Subcutaneous abdominal adipose tissue (tissue), 5 donors: ENCODE results near the gene TFDP1.

Experiments
- H3K27ac ChIP-seq: one replicate; pipeline ENCODE4 v1.7.0; 2013; ENCODE audit warnings: low read depth, mild to moderate bottlenecking, inconsistent platforms, low read length, moderate library complexity
- H3K27me3 ChIP-seq, 5 donors: one replicate each; pipeline ENCODE4 v1.7.0; 2013; ENCODE audit warnings: low read length in 5 of 5, inconsistent platforms in 1 of 5; ENCODE audit not compliant: control insufficient read depth in 5 of 5, insufficient read depth in 4 of 5
- H3K36me3 ChIP-seq, 5 donors: one replicate each; pipeline ENCODE4 v1.7.0; 2013; ENCODE audit warnings: low read length in 5 of 5; ENCODE audit not compliant: control insufficient read depth in 5 of 5, insufficient read depth in 5 of 5
- H3K4me1 ChIP-seq, 5 donors: one replicate each; pipeline ENCODE4 v1.7.0; 2013; ENCODE audit warnings: low read length in 5 of 5, mild to moderate bottlenecking in 3 of 5, moderate library complexity in 1 of 5; ENCODE audit not compliant: control insufficient read depth in 5 of 5, insufficient read depth in 5 of 5
- H3K4me3 ChIP-seq, 5 donors: one replicate each; pipeline ENCODE4 v1.7.0; 2013; ENCODE audit warnings: low read length in 5 of 5, low read depth in 1 of 5
- H3K9ac ChIP-seq, 5 donors: one replicate each; pipeline ENCODE4 v1.7.0; 2013; ENCODE audit warnings: low read length in 5 of 5, mild to moderate bottlenecking in 4 of 5, moderate library complexity in 3 of 5
- H3K9me3 ChIP-seq, 5 donors: one replicate each; pipeline ENCODE4 v1.7.0; 2013; ENCODE audit warnings: low read length in 5 of 5; ENCODE audit not compliant: control insufficient read depth in 5 of 5
- donor health status: healthy.
- donor health status: healthy.
- donor health status: healthy.
- donor health status: healthy.
- donor health status: healthy.

TFDP1 gene

DNA sequence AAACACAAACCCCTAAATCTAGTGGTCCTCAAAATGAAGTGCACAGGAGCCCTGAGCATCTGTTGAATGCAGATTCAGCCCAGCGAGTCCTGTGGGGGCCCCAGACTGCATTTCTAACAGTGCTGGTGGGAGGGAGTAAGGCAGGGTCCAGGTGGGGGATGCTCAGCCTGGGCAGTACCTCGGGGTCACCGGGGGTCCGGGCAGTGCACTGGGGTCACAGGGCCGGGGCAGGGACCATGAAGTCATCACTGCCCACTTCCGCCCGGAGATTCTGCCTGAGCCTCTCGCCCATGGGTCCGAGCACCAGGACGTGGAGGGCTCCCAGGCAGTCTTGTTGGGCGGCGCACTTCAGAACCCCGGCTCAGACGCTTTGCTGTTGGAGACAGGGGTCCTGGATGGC, 74.3 kb downstream of the TFDP1 start:
- Histone ChIP-seq H3K27ac (no peak overlapping the region), H3K27me3 (peaks cover 5 to 29% (median 14%) of the 10 kb centered on the region in 5 donors), H3K9ac (no peak overlapping the region), H3K4me3 (no peak overlapping the region), H3K9me3 (peaks cover 0 to 13% (median 7%) of the 10 kb centered on the region in 5 donors), H3K36me3 (no peaks in the 10 kb centered on the region), H3K4me1 (peaks cover 0 to 5% (median 0%) of the 10 kb centered on the region in 5 donors)

DNA sequence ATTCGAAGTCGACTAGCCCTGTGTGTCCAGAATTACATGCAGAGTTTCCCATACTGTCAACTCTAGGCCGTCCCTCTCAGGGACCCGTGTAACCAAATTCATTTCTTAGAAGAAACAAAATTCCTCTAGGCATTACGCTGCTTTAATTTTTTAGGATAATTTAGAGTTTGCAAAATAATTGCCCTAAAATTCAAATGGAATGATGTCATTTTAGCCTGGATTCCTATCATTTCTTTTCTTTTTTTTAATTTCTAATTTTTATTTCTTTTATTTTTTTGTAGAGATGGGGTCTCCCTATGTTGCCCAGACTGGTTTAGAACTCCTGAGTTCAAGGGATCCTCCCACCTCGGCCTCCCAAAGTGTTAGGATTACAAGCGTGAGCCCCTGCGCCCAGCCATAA, 74.8 kb downstream of the TFDP1 start:
- no peak overlapping the region for H3K9ac ChIP-seq
- H3K36me3 ChIP-seq: no peaks in the 10 kb centered on the region
- no peak overlapping the region for H3K4me3 ChIP-seq
- peaks cover 0 to 13% (median 7%) of the 10 kb centered on the region in 5 donors for H3K9me3 ChIP-seq
- H3K27me3 ChIP-seq: peaks cover 5 to 29% (median 12%) of the 10 kb centered on the region in 5 donors
- no peak overlapping the region for H3K27ac ChIP-seq
- peaks cover 0 to under 1% (median 0%) of the 10 kb centered on the region in 5 donors for H3K4me1 ChIP-seq

DNA sequence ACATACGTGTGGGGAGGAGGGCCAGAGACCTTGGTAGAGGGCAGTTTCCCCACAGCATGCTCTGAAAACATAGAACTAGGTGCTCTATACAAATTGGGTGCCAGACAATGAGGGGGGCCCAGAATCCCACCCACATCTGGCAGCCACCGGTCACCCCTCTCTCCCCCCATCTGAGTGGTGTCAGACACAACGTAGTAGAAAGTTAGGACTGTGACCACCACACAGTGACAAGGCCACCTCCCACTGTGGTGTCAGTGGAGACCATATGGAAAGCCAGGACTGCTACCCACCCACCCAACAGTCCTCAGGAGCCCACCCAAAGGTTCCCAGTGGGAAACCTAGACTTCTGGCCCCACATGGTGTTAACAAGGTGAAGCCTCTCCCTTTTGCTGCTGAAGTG, 75.5 kb downstream of the TFDP1 start:
- H3K27me3 ChIP-seq: peaks cover 5 to 27% (median 12%) of the 10 kb centered on the region in 5 donors
- H3K4me1 ChIP-seq: no peaks in the 10 kb centered on the region
- H3K27ac ChIP-seq: no peak overlapping the region
- peaks cover 0 to 13% (median 7%) of the 10 kb centered on the region in 5 donors for H3K9me3 ChIP-seq
- H3K4me3 ChIP-seq: no peak overlapping the region
- no peaks in the 10 kb centered on the region for H3K36me3 ChIP-seq
- no peak overlapping the region for H3K9ac ChIP-seq

DNA sequence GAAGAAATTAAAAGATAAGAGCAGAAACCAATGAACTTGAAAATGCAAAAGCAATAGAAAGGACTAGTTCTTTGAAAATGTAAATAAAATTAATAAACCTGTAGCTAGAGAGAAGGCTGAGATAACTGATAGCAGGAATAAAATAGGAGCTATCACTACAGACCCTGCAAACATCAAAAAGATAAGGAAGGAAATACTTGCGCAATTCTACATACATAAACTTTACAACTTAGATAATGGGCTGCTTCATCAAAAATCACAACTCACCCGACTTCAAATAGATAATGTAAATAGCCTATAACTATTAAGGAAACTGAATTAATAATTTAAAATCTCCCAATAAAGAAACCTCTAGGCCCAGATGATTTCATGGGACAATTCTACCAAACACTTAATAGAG, 77.0 kb downstream of the TFDP1 start:
- H3K27ac ChIP-seq: no peak overlapping the region
- peaks cover 0 to 13% (median 12%) of the 10 kb centered on the region in 5 donors for H3K9me3 ChIP-seq
- H3K27me3 ChIP-seq: peaks cover 4 to 19% (median 11%) of the 10 kb centered on the region in 5 donors
- H3K4me1 ChIP-seq: no peaks in the 10 kb centered on the region
- H3K4me3 ChIP-seq: no peak overlapping the region
- H3K9ac ChIP-seq: no peak overlapping the region
- no peaks in the 10 kb centered on the region for H3K36me3 ChIP-seq

DNA sequence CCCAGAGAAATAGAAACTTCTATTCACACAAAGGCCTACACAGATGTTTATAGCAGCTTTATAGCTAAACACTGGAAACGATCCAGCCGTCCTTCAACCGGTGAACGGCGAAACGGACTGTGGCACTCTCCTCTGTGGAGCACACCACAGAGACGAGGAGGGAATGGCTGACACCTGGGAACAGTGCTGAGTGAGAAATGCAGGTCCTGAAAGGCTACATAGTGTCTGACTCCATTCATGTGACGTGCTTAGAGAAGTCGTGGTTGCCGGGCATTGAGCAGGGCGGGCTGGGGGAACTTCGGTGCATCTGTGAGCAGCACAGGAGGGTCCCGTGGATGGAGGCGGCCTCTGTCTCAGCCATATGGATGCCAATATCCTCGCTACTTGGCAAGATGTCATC, 79.4 kb downstream of the TFDP1 start:
- Histone ChIP-seq H3K27ac (no peak overlapping the region), H3K4me3 (no peak overlapping the region), H3K4me1 (no peaks in the 10 kb centered on the region), H3K36me3 (no peaks in the 10 kb centered on the region), H3K9ac (no peak overlapping the region), H3K9me3 (peaks cover 0 to 13% (median 12%) of the 10 kb centered on the region in 5 donors), H3K27me3 (peaks cover 0 to 12% (median 9%) of the 10 kb centered on the region in 5 donors)

DNA sequence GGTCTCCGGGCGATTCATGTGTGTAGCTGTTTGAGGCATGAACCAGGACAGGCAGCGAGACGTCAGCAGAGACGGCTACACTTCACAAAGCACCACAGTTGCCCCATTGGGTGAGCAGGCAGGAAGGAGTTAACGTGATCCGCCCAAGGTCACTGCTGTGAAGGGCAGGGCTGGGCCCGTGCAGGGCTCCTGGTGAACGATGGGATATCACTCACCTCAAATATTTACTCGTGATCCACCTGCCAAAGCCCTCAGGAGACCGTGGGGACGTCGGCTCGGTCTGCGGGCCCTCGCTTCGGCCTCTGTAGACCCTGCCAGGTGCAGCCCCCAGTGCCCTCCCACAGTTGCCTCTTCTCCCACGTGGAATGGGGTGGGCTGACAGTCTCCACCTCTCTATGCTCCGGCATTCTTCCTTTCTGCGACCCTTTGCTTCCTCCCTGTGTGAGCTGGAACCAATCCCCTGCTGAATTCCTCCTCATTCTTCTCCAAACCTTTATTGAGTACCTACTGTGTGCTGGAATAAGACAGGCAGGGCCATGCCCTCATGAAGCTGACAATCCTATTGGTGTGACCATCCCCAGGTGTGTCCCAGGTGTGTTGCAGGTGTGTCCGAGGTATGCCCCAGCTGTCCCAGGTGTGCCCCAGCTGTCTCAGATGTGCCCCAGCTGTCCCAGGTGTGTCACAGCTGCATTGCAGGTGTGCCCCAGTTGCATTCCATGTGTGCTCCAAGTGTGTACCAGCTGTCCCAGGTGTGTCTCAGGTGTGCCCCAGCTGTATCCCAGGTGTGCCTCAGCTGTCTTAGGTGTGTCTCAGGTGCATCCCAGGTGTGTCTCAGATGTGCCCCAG, 80.4 kb downstream of the TFDP1 start:
- H3K4me1 ChIP-seq: no peaks in the 10 kb centered on the region
- no peaks in the 10 kb centered on the region for H3K36me3 ChIP-seq
- no peak overlapping the region for H3K9ac ChIP-seq
- H3K27me3 ChIP-seq: peaks cover 0 to 13% (median 9%) of the 10 kb centered on the region in 5 donors
- peaks cover 0 to 13% (median 12%) of the 10 kb centered on the region in 5 donors for H3K9me3 ChIP-seq
- H3K27ac ChIP-seq: no peak overlapping the region
- no peak overlapping the region for H3K4me3 ChIP-seq

DNA sequence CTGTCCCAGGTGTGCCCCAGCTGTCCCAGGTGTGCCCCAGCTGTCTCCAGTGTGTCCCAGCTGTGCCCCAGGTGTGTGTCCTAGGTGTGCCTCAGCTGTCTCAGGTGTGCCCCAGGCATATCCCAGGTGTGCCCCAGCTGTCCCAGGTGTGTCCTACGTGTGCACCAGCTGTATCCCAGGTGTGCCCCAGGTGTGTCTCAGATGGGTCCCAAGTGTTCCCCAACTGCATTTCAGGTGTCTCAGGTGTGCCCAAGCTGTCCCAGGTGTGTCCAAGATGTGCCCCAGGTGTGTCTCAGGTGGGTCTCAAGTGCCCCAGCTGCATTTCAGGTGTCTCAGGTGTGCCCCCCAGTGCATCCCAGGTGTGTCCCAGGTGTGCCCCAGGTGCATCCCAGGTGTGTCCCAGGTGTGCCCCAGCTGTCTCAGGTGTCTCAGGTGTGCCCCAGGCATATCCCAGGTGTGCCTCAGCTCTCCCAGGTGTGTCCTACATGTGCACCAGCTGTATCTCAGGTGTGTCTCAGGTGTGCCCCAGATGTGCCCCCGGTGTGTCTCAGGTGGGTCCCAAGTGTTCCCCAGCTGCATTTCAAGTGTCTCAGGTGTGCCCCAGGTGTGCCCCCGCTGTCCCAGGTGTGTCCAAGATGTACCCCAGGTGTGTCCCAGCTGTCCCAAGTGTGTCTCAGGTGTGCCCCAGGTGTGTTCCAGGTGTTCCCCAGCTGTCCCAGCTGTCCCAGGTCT, 81.2 kb downstream of the TFDP1 start:
- Histone ChIP-seq H3K27me3 (peaks cover 0 to 13% (median 9%) of the 10 kb centered on the region in 5 donors), H3K9me3 (peaks cover 0 to 10% (median 9%) of the 10 kb centered on the region in 5 donors), H3K4me1 (no peaks in the 10 kb centered on the region), H3K36me3 (no peaks in the 10 kb centered on the region), H3K9ac (no peak overlapping the region), H3K27ac (no peak overlapping the region), H3K4me3 (no peak overlapping the region)

DNA sequence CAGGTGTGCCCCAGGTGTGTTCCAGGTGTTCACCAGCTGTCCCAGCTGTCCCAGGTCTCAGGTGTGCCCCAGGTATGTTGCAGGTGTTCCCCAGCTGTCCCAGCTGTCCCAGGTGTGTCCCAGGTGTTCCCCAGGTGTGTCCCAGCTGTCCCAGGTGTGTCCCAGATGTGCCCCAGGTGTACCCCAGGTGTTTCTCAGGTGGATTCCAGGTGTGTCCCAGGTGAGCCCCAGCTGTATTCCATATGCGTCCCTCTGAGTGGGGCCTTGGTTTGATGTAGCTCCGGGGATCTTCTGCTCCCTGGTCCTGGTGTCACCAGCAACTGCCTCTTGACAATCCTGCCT, 81.7 kb downstream of the TFDP1 start:
- Histone ChIP-seq H3K9me3 (peaks cover 0 to 6% (median 4%) of the 10 kb centered on the region in 5 donors), H3K27me3 (peaks cover 0 to 13% (median 9%) of the 10 kb centered on the region in 5 donors), H3K4me1 (no peaks in the 10 kb centered on the region), H3K36me3 (no peaks in the 10 kb centered on the region), H3K4me3 (no peak overlapping the region), H3K9ac (no peak overlapping the region), H3K27ac (no peak overlapping the region)

DNA sequence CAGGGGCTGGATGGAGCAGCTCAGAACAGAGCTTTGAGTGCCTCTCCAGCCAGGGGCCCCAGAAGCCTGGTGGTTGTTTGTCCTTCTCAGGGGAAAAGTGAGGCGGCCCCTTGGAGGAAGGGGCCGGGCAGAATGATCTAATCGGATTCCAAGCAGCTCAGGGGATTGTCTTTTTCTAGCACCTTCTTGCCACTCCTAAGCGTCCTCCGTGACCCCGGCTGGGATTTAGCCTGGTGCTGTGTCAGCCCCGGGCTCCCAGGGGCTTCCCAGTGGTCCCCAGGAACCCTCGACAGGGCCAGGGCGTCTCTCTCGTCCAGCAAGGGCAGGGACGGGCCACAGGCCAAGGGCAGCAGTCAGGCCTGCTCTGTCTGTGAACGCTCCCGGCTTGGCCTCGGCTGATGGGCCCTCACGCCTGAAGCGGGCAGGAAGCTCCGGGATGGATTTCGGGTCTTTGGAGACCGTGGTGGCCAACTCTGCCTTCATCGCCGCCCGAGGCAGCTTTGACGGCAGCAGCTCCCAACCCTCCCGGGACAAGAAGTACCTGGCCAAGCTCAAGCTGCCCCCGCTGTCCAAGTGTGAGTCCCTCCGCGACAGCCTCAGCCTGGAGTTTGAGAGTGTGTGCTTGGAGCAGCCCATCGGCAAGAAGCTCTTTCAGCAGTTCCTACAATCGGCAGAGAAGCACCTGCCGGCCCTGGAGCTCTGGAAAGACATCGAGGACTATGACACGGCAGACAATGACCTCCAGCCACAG, 82.6 kb downstream of the TFDP1 start, which contains the start of gene GRK1:
TSS of gene GRK1 (plus strand) at position 269 of the 751 bp plus-strand sequence. CDS start at position 437, 168 bp downstream.
- Histone ChIP-seq H3K27ac (no peak within 1 kb of the TSS), H3K4me1 (no peaks in the 10 kb centered on the region), H3K36me3 (no peaks in the 10 kb centered on the region), H3K4me3 (no peak within 1 kb of the TSS), H3K9me3 (peaks cover 0 to 4% (median under 1%) of the 10 kb centered on the region in 5 donors), H3K27me3 (peaks cover 0 to 13% (median 9%) of the 10 kb centered on the region in 5 donors), H3K9ac (no peak within 1 kb of the TSS)
